GM21367 (cell line): ENCODE measurements around the gene ASIP.
"Not testable (repeated sequence)": the region's sequence is repeated elsewhere in the genome, so short reads cannot be mapped to it uniquely, and the experiment has no call there.

ENCODE experiments used
- ATAC-seq: cut with Tn5 transposase; IDR thresholded peaks from one replicate; pipeline ENCODE4 v1.9.1; 2021; ENCODE audit not compliant: unreplicated experiment

The ASIP gene

GRCh38 chr20:34283844-34284243 is 42.6 kb downstream of the ASIP start:
- ATAC-seq: no peak

DNA sequence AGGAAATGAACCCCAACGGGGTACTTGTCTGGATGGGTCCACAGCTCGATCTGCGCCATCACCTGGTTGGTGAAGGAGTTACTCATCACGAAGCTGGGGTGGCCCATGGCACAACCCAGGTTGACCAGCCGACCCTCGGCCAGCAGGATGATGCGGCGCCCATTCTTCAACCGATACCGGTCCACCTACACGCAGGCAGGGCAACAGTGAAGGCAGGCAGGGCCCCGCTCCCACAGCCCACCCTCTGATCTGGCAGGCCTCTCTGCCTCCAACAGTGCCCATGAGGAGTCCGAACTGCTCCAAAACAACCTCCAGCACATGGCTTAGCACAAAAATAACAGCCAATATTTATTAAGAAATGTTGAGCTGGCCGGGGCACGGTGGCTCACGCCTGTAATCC is 44.2 kb downstream of the ASIP start:
- no peak for ATAC-seq

DNA sequence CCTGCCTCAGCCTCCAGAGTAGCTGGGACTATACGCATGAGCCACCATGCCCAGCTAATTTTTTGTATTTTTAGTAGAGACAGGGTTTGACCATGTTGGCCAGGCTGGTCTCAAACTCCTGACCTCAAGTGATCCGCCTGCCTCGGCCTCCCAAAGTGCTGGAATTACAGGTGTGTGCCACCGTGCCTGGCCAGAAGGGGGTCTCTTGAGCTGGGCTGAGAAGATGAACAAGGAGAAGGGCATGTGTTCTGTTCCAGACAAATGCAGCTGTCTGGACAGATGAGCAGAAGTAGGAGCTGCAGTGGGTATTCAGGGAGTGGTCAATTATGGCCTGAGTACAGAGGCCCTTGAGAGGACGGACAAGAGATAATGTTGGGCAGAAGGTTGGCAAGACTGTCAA is 46.3 kb downstream of the ASIP start:
- not testable (repeated sequence) for ATAC-seq

GRCh38 chr20:34290471-34290870 is 49.2 kb downstream of the ASIP start:
- ATAC-seq: no peak

- ATAC-seq: no peak
These were observed 51.3 kb downstream of the ASIP start for GRCh38 chr20:34292496-34292895.

DNA sequence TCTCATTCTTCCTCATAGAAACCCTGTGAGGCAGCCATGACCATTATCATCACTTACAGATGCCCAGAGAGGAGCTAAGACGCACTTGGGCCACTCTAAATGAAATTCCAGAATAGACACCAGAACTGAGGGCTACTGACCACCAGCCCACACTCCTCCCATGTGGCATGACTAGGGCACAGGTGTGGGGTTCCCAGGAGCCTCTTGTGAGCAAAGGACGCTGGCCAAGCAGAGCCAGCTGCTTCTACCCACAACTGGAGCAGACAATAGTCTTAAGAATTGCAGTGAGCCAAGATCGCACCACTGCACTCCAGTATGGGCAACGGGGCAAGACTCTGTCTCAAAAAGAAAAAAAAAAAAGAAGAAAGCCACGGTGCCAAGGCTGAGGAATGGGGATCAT is 51.9 kb downstream of the ASIP start:
- no peak for ATAC-seq

DNA sequence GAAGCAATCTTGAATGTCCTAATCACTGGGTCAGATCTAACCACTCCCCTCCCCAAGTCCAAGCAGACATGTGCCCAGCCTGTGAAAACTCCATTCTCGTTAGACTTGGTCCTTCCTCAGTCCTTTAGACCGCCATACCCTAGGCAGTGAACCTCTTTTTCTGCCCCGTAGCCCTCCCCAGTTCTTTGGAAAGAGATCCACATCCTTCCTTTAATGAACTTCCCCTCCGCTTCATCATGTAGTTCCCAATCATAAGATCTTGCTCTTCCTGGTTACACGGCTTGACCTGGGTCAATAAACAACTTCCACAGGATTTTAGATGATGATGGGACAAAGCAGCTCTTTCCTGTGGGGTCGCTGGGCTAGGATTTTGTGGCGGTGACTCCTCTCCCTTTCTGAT is 52.4 kb downstream of the ASIP start:
- no peak for ATAC-seq

DNA sequence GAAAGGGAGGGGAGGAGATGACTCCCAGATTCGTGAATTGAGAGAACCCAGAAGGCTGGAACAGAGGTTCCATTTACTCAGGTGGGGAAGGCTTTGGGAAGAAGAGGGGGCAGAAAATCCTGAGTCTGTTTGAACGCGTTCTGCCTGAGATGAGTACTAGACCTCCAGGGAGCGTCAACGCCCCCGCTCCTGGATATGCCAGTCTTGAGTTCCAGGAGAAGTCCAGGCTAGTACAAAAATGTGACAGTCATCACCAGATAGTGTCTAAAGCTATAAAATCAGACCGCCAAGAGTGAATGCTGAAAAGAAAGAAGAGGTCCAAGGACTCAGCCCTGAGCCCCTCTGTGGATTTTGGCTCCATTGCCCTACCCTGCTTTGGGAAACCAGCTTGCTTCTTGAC is 53.3 kb downstream of the ASIP start:
- no peak for ATAC-seq

- ATAC-seq: no peak
These were observed 54.1 kb downstream of the ASIP start for GRCh38 chr20:34295284-34295683.

DNA sequence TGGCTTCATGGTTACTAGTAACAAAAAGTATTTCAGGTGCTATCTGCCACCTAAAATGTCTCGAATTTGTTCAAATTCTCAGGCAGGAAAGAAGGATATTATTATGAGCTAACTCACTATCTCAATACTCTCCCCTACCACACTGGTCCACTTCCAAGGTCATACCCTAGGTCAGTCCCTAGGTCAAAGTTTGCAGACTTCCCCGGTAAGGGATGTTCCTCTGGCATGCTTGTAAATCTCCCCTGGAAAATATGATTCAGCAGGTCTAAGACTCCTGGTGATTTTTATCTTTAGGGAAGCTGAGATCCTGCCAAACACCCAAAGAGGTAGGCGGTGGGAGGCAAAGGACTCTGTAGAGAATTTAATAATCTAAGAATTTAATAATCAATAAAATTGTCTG is 55.2 kb downstream of the ASIP start:
- ATAC-seq: no peak

- ATAC-seq: not testable (repeated sequence)
These were observed 57.1 kb downstream of the ASIP start for GRCh38 chr20:34298294-34298784.

DNA sequence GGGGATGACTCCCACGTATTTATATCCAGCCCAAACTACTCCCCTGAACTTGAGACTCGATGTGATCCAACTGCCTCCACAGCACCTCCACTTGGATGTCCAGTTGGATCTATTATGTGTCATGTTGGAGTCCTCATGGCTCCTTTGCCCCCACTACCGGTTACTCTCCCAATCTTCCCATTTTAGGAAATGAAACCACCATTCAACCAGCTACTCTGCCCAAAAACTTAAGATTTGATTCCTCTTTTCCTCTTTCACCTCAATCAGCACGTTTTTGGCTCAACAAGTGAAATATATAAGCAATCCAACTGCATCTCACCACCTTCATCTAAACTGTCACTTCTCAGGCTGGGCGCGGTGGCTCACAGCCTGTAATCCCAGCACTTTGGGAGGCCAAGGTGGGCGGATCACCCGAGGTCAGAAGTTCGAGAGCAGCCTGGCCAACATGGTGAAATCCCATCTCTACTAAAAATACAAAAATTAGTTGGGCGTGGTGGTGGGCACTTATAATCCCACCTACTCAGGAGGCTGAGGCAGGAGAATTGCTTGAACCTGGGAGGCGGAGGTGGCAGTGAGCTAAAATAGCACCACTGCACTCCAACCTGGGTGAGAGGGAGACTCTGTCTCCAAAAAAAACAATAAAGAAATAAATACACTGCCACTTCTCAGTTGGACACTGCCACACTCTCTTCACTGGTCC is 58.5 kb downstream of the ASIP start:
- no peak for ATAC-seq

DNA sequence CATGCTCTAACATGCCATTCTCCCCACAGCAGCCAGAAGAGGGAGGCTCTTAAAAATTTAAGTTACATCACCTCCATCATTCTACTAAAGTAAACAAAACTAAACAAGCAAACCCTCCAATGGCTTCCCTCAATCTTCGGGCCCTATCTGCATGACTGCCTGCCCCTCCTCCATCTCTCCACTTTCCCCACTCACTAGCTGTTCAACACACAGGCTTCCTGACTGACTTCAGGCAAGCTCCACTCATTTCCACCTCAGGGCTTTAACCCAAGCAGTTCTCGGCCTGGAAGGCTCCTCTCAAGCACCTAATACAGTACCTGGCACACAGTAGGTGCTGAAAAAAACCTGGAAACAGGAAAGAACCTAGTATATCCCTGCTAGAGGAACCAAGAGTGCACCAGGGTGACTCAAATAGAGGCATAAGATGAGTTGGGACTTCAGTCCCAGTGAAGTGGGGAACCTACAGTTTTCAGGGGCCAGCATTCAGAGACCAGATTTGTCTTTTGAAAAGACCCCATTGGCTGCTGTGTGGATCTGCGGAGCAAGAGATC is 59.1 kb downstream of the ASIP start:
- ATAC-seq: no peak

GRCh38 chr20:34300809-34301586 is 59.8 kb downstream of the ASIP start:
- ATAC-seq: no peak

- no peak for ATAC-seq
These were observed 60.5 kb downstream of the ASIP start for GRCh38 chr20:34301587-34302311.

GRCh38 chr20:34302312-34302722 is 61.1 kb downstream of the ASIP start:
- no peak for ATAC-seq

DNA sequence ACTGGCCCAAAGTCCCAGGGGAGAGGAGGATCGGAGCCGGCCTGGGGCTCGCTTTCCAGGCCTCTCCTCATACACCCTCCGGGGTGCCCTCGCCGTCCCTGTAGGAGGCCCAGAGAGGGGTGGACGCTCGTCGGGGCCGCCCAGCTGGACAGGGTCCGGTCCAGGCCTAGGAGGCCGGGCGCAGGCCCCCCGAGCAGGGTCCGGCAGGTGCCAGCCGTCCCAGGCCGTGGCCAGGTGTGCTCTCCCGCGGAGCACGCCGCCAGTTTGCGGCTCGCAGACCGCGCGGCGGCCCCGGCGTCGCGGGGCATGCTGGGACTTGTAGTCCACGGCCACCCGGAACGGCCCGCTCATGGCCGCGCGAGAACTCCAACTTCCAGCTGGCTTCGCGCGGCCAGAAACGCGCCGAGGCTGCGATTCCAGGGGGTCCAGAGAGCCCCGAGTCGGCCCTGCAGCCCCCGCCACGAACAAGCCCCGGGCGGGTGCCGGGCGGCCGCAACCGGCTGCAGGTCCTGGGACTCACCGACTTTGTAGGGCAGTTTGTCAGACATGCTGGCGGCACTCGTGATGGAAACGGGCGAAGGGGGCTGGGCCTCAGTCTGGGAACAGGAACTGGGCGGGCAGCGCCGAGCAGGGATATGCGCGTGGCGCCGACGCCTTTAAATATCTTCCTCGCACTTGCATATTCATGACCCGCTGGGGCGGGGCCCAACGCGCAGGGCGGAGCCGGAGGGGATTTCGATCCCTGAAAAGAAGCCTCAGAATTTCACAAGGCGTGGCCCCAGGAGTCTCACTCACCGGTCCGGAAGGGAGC is 61.7 kb downstream of the ASIP start, which contains the start of gene AHCY:
AHCY (minus strand) TSS at position 633 of the 811 bp plus-strand sequence; CDS start at position 548, 85 bp downstream.
- ATAC-seq: peak; percentile 84

DNA sequence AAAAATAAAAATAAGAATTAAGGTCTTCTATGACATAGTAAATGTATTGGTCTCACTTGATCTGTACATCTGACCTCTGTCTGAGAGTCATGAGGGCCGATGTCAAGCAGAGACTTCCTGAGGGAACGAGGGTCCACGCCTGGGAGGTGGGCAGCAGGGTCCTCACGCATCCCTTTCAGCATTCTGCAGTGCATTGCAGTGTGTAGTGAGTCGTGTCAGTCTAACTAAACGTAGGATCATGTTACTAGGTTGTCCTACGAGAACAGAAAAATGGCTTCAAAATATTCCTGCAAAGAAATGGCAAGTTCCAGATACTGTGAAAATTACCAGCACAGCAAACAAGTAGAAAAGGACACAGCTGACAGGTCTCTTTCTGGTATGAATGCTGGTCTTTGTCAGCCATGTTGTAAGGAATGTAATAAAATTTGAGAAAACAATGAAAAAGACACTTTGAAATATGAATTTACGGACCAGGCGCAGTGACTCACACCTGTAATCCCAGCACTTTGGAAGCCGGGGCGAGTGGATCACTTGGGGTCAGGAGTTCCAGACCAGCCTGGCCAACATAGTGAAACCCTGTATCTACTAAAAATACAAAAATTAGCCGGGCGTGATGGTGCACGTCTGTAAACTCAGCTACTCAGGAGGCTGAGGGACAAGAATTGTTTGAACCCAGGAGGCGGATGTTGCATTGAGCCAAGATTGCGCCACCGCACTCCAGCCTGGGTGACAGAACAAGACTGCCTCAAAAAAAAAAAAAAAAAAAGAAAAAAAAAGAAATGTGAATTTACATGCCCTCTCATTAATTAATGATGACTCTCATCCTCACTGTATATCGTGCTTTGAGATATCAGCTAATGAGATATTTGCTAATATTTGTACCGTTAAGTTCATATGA is 64.4 kb downstream of the ASIP start:
- ATAC-seq: no peak

DNA sequence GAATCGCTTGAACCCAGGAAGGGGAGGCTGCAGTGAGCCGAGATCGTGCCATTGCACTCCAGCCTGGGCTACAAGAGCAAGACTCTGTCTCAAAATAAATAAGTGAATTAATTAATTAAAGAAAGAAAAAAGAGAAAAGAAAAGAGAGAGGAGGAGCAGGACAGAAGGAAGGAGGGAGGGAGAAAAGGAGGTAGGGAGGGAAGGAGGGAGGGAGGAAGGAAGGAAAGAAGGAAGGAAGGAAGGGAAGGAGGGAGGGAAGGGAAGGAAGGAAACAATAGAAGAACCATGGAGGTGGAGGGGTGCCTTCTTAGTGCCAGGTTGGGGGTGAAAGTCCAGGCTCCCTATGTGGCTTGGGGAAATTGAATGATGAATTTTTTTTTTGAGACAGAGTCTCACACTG is 68.5 kb downstream of the ASIP start:
- ATAC-seq: no peak
